D721Med (cell line): ENCODE results near the gene SYNGR4.
"Not testable (repeated sequence)": the region's sequence is repeated elsewhere in the genome, so short reads cannot be mapped to it uniquely, and the experiment has no call there.

ENCODE experiments used
- DNase-seq: peaks from one replicate; pipeline ENCODE4 v3.0.0; 2011; ENCODE audit warnings: low spot score; ENCODE audit not compliant: insufficient read length
- FAIRE-seq: peaks from 2 replicates; lab custom pipeline; 2011; peaks lifted over from hg19 to GRCh38; lab: Jason Lieb, UNC
- TF ChIP-seq, protein P1 (sequence below): IDR thresholded peaks from 2 replicates; pipeline ENCODE4 v1.5.1; 2012; ENCODE audit warnings: mild to moderate bottlenecking, control low read depth; ENCODE audit not compliant: insufficient read depth; ENCODE audit errors: missing control alignments

SYNGR4 gene

DNA sequence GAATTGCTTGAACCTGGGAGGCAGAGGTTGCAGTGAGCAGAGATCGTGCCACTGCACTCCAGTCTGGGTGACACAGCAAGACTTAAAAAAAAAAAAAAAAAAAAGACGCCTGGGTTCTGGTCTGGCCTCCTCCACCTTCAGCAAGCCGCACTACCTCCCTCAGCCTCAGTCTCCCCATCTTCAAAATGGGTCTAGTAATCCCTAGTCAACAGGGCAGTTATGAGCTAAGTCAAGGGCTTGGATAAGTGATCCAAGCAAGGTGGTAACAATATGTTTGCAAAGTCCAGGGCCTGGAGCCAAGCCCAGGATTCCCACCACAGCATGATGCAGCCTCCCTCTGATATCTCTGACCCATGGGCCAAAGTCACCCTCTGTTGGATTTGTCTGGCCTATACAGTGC lies 22.8 kb downstream of the SYNGR4 start:
- TF ChIP-seq, protein P1, sequence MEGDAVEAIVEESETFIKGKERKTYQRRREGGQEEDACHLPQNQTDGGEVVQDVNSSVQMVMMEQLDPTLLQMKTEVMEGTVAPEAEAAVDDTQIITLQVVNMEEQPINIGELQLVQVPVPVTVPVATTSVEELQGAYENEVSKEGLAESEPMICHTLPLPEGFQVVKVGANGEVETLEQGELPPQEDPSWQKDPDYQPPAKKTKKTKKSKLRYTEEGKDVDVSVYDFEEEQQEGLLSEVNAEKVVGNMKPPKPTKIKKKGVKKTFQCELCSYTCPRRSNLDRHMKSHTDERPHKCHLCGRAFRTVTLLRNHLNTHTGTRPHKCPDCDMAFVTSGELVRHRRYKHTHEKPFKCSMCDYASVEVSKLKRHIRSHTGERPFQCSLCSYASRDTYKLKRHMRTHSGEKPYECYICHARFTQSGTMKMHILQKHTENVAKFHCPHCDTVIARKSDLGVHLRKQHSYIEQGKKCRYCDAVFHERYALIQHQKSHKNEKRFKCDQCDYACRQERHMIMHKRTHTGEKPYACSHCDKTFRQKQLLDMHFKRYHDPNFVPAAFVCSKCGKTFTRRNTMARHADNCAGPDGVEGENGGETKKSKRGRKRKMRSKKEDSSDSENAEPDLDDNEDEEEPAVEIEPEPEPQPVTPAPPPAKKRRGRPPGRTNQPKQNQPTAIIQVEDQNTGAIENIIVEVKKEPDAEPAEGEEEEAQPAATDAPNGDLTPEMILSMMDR: no peak
- FAIRE-seq: no peak
- DNase-seq: no peak

DNA sequence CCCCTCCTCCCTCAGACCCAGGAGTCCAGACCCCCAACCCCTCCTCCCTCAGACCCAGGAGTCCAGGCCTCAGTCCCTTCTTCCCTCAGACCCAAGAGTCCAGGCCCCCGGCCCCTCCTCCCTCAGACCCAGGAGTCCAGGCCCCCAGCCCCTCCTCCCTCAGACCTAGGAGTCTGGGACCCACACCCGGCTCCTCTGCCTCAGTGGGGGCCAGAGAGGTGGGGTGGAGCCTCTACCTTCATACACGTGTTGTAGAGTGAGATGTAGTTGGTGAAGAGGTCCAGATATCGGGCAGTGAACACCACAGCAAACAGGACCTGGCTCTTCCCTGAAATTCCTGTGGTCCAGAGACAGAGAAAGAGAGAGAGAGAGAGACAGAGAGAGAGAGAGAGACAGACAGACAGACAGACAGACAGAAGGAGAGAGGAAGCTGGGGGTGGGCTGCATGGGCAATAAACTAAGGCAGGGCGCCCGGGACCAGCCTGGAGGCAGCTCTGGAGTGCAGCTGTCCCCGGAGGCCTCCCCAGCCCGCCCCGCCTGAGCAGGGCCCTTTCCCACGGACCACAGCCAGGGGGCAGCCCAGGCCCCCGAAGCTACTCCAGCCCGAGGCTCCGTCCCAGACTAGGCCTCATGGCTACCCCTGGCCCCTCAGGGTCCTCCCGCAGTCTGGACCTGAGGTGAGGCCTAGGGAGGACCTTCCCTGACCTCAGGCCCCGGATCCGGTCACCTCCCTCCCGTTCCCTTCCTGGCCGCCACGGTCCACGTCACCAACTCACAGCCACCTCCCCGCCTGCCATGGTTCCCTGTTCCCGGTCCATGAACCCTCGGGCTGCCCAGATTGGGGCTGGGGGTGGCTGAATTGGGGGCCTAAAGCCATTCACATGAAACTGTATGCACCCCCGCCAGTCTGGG lies 26.3 kb downstream of the SYNGR4 start:
- FAIRE-seq: no peak
- TF ChIP-seq, protein P1: peak; percentile 27
- DNase-seq: no peak

DNA sequence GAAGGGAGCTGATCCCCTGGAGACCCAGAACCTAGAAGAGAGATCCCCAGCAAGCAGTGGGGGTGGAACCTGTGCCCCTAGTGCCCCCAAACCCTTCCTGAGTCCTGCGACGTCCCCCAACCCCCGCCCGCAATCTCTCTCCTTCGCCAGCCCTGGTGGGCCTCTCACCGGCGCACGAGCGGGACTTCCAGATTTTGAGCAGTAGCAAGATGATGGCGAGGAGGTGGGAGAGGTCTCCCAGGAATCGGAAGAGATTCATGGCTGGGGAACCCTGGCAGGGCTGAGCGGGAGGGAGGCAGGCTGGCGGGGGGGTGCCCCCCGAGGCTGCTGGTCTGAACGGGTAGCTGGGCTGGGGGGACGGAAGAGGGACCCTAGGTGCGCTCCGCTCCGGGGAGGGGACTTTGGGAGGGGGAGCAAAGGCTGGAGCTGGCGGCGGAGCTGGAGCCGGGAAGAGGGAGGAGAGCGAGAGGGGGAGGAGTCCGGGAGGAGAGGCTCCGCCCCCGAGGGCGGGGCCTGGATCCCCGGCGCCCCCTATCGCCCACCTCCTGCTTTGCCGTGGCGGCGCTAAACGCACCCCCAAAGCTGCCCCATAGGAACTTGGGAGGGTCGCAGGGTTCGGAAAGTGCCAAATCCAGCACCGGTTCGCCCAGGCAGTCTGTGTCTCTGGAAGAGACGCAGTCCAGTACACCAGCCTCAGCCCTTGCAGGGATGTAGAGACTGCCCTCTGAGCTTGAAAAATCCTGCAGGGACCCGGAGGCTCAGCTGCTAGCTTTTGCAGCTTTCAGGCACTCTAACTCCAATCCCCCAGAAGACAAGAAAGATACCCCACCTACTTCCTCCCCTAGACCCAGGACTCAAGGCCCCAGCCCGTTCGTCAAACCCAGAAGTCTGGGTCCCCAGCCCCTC lies 27.2 kb downstream of the SYNGR4 start, which contains the start of gene KDELR1:
Gene KDELR1, minus strand, starts transcription at position 452 of the 906 bp plus-strand sequence. Its CDS starts 193 bp downstream, at position 259.
- DNase-seq: peak; percentile 82
- TF ChIP-seq, protein P1: peak; percentile 59
- FAIRE-seq: no peak

DNA sequence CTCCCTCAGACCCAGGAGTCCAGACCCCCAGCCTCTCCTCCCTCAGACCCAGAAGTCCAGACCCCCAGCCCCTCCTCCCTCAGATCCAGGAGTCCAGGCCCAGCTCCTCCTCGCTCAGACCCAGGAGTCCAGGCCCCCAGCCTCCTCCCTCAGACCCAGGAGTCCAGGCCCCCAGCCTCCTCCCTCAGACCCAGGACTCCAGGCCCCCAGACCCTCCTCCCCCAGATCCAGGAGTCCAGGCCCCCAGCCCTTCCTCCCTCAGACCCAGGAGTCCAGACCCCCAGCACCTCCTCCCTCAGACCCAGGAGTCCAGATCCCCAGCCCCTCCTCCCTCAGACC lies 27.8 kb downstream of the SYNGR4 start:
- not testable (repeated sequence) for DNase-seq, FAIRE-seq

DNA sequence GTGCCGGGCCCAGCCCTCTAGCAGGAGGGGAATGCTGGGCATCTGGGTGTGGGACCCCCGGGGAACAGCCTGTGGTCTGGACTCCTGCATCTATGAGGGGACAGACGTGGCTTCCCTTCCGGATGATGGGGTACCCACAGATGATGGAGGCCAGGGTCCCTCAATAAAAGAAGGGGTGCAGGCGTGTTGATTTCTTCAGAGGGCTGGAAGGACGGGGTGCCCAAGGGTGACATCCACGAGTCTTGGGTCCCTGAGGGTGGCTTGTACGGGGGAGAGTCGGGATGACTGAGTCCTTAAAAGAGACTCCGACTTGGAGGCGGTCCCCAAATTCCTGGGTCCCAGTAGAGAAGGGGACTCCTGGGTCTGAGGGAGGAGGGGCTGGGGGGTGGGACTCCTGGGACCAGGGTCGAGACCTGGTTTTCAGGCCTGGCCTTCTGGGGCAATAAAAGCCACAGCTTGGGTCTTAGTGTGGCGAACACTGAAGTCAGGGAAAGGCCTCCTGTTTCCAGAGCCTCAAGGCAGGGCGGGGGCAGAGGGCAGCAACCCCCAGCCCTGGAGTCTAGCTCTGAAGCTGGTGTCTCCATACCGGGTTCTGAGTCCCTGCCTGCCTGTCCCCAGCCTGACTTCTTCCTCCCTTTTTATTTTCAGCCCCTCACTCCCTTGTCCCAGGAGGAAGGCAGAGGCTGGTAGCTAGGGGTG lies 28.8 kb downstream of the SYNGR4 start:
- TF ChIP-seq, protein P1: no peak
- DNase-seq: no peak
- FAIRE-seq: no peak

DNA sequence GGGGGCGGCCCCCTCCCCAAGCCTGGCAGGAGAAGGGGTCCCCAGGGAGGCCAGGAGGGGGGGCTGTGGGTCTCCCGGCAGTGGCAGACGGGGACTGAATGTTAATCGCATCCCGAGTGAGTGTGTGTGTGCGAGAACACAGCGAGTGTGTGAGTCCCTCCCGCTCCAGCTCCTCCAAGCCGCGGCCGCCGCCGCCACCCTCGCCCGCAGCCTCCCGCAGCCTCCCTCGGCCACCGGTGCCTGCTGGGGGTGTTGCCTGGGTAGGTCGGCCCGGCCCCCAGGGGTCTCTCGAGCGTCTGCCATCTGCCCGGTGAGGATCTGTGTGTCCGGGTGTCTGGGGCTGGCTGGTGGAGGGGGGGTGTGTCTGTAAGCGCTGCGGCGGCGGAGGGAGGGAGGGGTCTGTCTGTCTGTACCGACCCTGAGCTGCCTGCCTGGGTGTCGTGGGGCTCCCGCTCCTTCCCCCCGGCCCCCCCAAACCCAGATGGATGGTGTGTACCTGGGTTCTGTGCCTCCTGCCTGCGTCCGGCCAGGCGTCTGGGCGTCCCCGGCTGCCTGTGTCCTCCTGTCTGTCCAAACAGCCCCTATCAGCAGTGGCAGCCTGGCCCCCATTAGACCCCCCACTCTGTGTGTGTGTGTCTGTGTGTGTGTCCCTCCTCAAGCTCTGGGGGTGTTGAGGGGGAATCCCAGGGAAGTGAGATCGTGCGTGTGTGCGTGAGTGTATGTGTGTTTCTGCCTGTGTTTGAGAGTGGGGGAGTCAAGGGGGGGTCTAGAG lies 29.6 kb downstream of the SYNGR4 start, which contains the start of gene GRIN2D:
Gene GRIN2D, plus strand, starts transcription at position 110 of the 772 bp plus-strand sequence. CDS start 4,725 bp downstream, outside the sequence.
- DNase-seq (peak; percentile 73), FAIRE-seq (no peak)
- TF ChIP-seq, protein P1: peak; percentile 12
